HCT116 (cell line): ENCODE measurements around the gene KRTAP5-3.

Experiments used
- EZH2 ChIP-seq: fragments of 200-600 bp; sonication (generic); IDR thresholded peaks from 2 replicates; pipeline ENCODE4 v1.6.1; 2017; ENCODE audit warnings: antibody characterized with exemption, mixed run types
- EZH2phosphoT487 ChIP-seq: fragments of 200-600 bp; IDR thresholded peaks from 2 replicates; pipeline ENCODE4 v1.6.1; 2018; ENCODE audit warnings: antibody characterized with exemption, borderline replicate concordance
- FOSL1 ChIP-seq: IDR thresholded peaks from 2 replicates; pipeline ENCODE4 v1.6.1; 2012; ENCODE audit warnings: low read depth
- POLR2A ChIP-seq: IDR thresholded peaks from 2 replicates; pipeline ENCODE4 v1.7.0; 2011; ENCODE audit warnings: borderline replicate concordance; ENCODE audit not compliant: insufficient read depth, insufficient read length; ENCODE audit errors: extremely low read depth
- POLR2AphosphoS5 ChIP-seq: IDR thresholded peaks from 2 replicates; pipeline ENCODE4 v1.6.1; 2011; ENCODE audit warnings: mild to moderate bottlenecking, low read depth, low read length, moderate library complexity
- RAD21 ChIP-seq: IDR thresholded peaks from 2 replicates; pipeline ENCODE4 v1.6.1; 2012; ENCODE audit warnings: low read depth, mild to moderate bottlenecking
- TCF7L2 ChIP-seq: IDR thresholded peaks from 2 replicates; pipeline ENCODE4 v1.7.0; 2011; ENCODE audit warnings: borderline replicate concordance, inconsistent platforms; ENCODE audit not compliant: insufficient read depth, insufficient read length; ENCODE audit errors: extremely low read depth
- TF ChIP-seq, protein P1 (sequence below), 3 experiments: fragments of 200-600 bp in 1 of 3; sonication (generic) in 1 of 3; IDR thresholded peaks in 2 of 3; conservative IDR thresholded peaks in 1 of 3; 2 replicates each; pipeline ENCODE4 v1.5.1; 2012 to 2017; ENCODE audit warnings: low read depth in 2 of 3, low read length in 2 of 3, antibody characterized with exemption in 1 of 3, borderline replicate concordance in 1 of 3, control low read depth in 1 of 3, mild to moderate bottlenecking in 1 of 3, mixed read lengths in 1 of 3, mixed run types in 1 of 3, moderate library complexity in 1 of 3; ENCODE audit not compliant: insufficient read depth in 1 of 3
- TF ChIP-seq, protein P2 (sequence below): IDR thresholded peaks from 2 replicates; pipeline ENCODE4 v1.6.1; 2012
- TF ChIP-seq, protein P3 (sequence below): IDR thresholded peaks from 2 replicates; pipeline ENCODE4 v1.6.1; 2012; ENCODE audit warnings: low read depth
- TF ChIP-seq, protein P4 (sequence below): IDR thresholded peaks from 2 replicates; pipeline ENCODE4 v1.6.1; 2012

DNA sequence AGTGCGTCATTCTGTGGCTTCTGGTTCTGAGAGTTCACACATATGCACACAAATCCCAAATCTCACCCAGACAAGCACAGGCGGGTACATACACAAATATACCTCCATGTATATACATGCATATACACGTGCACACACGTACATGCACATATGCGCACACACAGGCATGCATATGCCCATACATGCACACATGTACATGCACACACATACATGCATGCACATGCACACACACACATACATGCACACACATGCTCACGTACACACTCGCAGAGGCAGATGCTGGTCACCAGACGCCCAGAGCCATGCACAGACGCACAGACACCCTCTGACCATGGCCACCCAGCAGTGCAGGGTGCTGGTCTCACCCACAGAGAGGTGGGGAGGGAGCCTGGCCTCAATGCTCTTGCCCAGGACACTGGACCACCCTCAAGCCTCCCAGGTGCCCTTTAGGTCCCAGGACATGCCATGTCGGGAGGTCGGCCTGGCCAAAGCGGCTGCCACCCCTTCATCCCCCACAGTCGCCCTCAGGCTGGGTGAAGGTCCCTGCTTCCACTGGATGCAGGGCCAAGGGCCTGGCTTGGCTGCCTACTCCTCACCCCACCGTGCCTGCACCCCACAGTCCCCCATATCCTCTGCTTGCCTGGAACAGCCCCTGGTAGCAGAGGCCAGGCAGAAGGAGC is 45.7 kb downstream of the KRTAP5-3 start:
- TF ChIP-seq, protein P1, sequence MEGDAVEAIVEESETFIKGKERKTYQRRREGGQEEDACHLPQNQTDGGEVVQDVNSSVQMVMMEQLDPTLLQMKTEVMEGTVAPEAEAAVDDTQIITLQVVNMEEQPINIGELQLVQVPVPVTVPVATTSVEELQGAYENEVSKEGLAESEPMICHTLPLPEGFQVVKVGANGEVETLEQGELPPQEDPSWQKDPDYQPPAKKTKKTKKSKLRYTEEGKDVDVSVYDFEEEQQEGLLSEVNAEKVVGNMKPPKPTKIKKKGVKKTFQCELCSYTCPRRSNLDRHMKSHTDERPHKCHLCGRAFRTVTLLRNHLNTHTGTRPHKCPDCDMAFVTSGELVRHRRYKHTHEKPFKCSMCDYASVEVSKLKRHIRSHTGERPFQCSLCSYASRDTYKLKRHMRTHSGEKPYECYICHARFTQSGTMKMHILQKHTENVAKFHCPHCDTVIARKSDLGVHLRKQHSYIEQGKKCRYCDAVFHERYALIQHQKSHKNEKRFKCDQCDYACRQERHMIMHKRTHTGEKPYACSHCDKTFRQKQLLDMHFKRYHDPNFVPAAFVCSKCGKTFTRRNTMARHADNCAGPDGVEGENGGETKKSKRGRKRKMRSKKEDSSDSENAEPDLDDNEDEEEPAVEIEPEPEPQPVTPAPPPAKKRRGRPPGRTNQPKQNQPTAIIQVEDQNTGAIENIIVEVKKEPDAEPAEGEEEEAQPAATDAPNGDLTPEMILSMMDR (IDR thresholded peaks at IDR 0.05 in 2 of 3, conservative IDR thresholded peaks at IDR 0.05 in 1 of 3; ENCODE audit: borderline replicate concordance in 1 of 3, insufficient read depth in 1 of 3, low read depth in 2 of 3, low read length in 2 of 3): no peak
- TF ChIP-seq POLR2A (no peak), FOSL1 (no peak), EZH2phosphoT487 (no peak), EZH2 (no peak), POLR2AphosphoS5 (no peak), RAD21 (no peak), TCF7L2 (no peak)
- TF ChIP-seq, protein P2, sequence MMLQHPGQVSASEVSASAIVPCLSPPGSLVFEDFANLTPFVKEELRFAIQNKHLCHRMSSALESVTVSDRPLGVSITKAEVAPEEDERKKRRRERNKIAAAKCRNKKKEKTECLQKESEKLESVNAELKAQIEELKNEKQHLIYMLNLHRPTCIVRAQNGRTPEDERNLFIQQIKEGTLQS: no peak
- TF ChIP-seq, protein P3, sequence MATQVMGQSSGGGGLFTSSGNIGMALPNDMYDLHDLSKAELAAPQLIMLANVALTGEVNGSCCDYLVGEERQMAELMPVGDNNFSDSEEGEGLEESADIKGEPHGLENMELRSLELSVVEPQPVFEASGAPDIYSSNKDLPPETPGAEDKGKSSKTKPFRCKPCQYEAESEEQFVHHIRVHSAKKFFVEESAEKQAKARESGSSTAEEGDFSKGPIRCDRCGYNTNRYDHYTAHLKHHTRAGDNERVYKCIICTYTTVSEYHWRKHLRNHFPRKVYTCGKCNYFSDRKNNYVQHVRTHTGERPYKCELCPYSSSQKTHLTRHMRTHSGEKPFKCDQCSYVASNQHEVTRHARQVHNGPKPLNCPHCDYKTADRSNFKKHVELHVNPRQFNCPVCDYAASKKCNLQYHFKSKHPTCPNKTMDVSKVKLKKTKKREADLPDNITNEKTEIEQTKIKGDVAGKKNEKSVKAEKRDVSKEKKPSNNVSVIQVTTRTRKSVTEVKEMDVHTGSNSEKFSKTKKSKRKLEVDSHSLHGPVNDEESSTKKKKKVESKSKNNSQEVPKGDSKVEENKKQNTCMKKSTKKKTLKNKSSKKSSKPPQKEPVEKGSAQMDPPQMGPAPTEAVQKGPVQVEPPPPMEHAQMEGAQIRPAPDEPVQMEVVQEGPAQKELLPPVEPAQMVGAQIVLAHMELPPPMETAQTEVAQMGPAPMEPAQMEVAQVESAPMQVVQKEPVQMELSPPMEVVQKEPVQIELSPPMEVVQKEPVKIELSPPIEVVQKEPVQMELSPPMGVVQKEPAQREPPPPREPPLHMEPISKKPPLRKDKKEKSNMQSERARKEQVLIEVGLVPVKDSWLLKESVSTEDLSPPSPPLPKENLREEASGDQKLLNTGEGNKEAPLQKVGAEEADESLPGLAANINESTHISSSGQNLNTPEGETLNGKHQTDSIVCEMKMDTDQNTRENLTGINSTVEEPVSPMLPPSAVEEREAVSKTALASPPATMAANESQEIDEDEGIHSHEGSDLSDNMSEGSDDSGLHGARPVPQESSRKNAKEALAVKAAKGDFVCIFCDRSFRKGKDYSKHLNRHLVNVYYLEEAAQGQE: no peak
- TF ChIP-seq, protein P4, sequence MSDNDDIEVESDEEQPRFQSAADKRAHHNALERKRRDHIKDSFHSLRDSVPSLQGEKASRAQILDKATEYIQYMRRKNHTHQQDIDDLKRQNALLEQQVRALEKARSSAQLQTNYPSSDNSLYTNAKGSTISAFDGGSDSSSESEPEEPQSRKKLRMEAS: no peak
